GM12892 (cell line): ENCODE measurements around the gene SLC6A4.

Experiments
- POLR2A ChIP-seq: IDR thresholded peaks from 2 replicates; pipeline ENCODE4 v1.6.1; 2011; ENCODE audit warnings: low read depth, low read length, control low read depth
- POLR2AphosphoS5 ChIP-seq: IDR thresholded peaks from 2 replicates; pipeline ENCODE4 v1.6.1; 2011; ENCODE audit warnings: low read depth, low read length, control low read depth
- TAF1 ChIP-seq: IDR thresholded peaks from 2 replicates; pipeline ENCODE4 v1.6.1; 2011; ENCODE audit warnings: low read depth, mild to moderate bottlenecking, control low read depth, low read length, borderline replicate concordance

- no peak for TF ChIP-seq POLR2A
- no peak for TF ChIP-seq TAF1
- TF ChIP-seq POLR2AphosphoS5 = no peak
These were observed 6.5 kb downstream of the SLC6A4 start for GRCh38 chr17:30229012-30229411.
